ENCODE data around the gene ANO6.
"Not testable (repeated sequence)": the region's sequence is repeated elsewhere in the genome, so short reads cannot be mapped to it uniquely, and the experiment has no call there.

ANO6 gene

DNA sequence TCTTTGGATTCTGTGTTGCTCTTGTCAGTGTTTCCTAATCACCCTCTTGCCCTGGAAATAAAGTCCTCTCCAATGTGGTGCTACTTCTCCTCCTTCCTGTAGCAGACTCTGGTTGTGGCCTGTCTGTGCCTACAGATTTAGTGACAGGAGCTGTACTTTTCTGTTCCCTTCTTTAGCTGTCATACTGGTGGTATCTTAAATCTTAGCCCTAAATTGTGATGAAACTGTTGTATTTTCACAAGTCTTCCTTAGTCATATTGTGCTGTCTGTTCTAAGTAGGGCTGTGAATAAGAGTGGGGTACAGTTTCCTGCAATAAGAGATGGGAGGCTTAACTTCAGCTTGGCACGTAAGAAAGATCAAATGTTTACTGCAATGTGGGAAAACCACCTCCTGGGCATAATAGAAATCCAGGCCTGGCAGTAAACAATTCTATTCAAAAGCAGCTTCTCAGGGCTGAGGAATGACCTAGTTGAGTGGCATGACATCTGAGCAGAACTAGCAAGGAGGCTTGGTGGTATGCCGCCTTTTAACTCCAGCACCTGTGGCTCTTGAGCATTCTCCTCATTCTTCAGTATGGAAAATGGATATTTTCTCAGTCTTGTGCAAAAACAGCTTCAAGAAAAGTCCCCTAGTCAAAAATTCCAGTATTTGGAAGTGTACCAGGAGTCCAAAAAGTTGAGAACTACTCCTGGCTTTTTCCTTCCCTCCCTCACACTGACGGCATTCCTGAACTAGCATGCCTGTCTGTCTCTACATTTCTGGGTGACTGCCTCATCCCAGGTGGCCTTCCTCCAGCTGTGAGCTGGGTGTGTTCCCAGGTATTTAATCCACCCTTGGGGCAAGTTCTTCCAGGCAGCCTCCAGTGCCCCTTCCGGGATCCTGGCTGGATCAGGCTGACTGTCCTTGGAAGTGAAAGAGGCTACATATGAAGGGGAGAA, 19.5 kb downstream of the ANO6 start:
- DNase-seq (ENCODE audit: low read depth): no peak
- no peak for TF ChIP-seq CTCF (IDR thresholded peaks at IDR 0.05; ENCODE audit: low read depth, low read length, missing control alignments)

GRCh38 chr12:45236383-45236782, 20.5 kb downstream of the ANO6 start:
- H3K4me3 ChIP-seq (ENCODE audit: low read depth, low read length); DNase-seq (ENCODE audit: low read depth): not testable (repeated sequence)

More for the DNA sequence above, 19.5 kb downstream of the ANO6 start:
- no peak overlapping the region for H3K4me3 ChIP-seq (ENCODE audit: low read depth, low read length)

DNA sequence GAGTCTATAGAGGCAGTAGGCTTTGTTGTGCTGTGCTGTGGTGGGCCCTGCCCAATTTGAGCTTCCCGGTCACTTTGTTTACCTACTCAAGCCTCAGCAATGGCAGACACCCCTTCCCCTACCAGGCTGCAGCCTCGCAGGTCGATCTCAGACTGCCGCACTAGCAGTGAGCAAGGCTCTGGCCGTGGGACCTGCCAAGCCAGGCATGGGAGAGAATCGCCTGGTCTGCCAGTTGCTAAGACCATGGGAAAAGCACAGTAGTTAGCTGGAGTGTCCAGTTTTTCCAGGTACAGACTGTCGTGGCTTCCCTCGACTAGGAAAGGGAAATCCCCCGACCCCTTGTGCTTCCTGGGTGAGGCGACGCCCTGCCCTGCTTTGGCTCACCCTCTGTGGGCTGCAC, 26.3 kb downstream of the ANO6 start:
- no peak for TF ChIP-seq CTCF (IDR thresholded peaks at IDR 0.05; ENCODE audit: low read depth, low read length, missing control alignments)
- no peak for DNase-seq (ENCODE audit: low read depth)

DNA sequence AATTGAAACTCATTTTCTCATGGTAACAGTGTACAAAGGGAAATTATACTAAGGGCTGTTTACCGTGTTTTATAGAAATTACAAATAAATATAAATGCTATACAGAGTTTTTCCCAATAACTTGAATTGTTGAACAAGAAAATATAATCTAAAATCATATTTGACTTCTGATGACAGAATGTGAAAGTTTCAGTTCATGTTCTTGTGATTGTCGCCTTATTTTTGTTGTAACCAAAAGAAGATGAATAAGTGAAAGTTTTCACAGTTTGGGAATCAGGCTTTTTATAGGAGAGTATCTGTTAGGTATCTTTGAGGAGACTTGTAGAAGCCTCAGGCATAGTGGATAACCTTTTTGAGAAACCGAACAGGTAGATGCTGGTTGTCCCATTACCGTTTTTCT, 28.1 kb downstream of the ANO6 start:
- H3K4me3 ChIP-seq (ENCODE audit: low read depth, low read length): no peak overlapping the region; the same call in 1 of the 2 replicates
- DNase-seq (ENCODE audit: low read depth): no peak
- no peak for TF ChIP-seq CTCF (IDR thresholded peaks at IDR 0.05; ENCODE audit: low read depth, low read length, missing control alignments)

More for the DNA sequence above, 26.3 kb downstream of the ANO6 start:
- no peak overlapping the region for H3K4me3 ChIP-seq (ENCODE audit: low read depth, low read length)

GRCh38 chr12:45244561-45245343, 28.9 kb downstream of the ANO6 start:
- H3K4me3 ChIP-seq (ENCODE audit: low read depth, low read length): no peak overlapping the region; the same call in 1 of the 2 replicates
- TF ChIP-seq CTCF (IDR thresholded peaks at IDR 0.05; ENCODE audit: low read depth, low read length, missing control alignments): no peak
- no peak for DNase-seq (ENCODE audit: low read depth)

DNA sequence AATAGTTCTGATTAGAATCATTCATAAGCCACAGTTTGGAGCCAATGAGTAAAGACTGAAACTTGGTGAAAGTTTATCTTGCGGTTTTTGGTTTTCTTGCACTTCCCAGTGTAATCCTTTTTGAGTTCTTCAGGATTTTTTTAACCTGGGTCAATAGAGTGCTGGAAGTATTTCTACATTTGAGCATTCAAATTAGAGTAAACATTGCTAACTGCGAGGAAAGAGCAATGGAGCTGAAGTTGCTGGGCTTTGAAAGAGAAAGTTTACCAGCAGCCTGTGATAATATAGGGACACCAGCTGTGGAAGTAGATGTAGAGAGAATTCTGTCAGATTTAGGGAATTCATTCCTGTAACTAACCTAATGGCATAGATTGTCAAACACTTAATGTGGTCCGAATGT, 30.3 kb downstream of the ANO6 start:
- no peak overlapping the region for H3K4me3 ChIP-seq (ENCODE audit: low read depth, low read length)
- no peak for TF ChIP-seq CTCF (IDR thresholded peaks at IDR 0.05; ENCODE audit: low read depth, low read length, missing control alignments)

DNA sequence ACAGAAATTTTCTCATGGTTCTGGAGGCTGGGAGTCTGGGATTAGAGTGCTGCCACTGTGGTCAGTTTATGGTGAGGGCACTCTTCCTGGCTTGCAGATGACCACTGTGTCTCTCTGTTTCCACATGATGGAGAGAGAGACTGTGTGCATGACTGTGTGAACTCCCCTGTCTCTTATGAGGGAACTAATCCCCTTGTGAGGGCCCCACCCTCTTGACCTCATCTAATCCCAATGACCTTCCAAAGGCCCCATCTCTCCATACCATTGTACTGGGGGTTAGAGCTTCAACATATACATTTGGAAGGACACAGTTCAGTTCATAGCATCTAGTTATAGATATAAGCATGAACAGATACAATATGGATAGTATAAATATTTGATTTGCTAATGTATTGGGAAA, 31.7 kb downstream of the ANO6 start:
- H3K4me3 ChIP-seq (ENCODE audit: low read depth, low read length): no peak overlapping the region
- no peak for TF ChIP-seq CTCF (IDR thresholded peaks at IDR 0.05; ENCODE audit: low read depth, low read length, missing control alignments)
- no peak for DNase-seq (ENCODE audit: low read depth)

More for the DNA sequence above, 30.3 kb downstream of the ANO6 start:
- no peak for DNase-seq (ENCODE audit: low read depth)
